C1 segment of cervical spinal cord (tissue), 14 donors: ENCODE results near the gene MRPS18A.

Source experiments
- DNase-seq, 14 donors: peaks; one replicate each; lab custom pipeline; 2025; lab: John Stamatoyannopoulos, UW

MRPS18A gene

GRCh38 chr6:43699564-43700186, 12.1 kb upstream of the MRPS18A start:
- DNase-seq = no peak

GRCh38 chr6:43698584-43699349, 11.2 kb upstream of the MRPS18A start:
- no peak for DNase-seq

GRCh38 chr6:43697421-43697820, 9.8 kb upstream of the MRPS18A start:
- DNase-seq = no peak

- no peak for DNase-seq
Observed at GRCh38 chr6:43695967-43696291, 8.3 kb upstream of the MRPS18A start.

GRCh38 chr6:43695215-43695966, 7.8 kb upstream of the MRPS18A start:
- DNase-seq = no peak

GRCh38 chr6:43689421-43689820, 1.8 kb upstream of the MRPS18A start:
- DNase-seq = no peak

- DNase-seq = no peak
Observed at GRCh38 chr6:43687079-43687436, 533 bp downstream of the MRPS18A start.

- DNase-seq = no peak
Observed at GRCh38 chr6:43683708-43684455, 3.7 kb downstream of the MRPS18A start.

- DNase-seq = no peak
Observed at GRCh38 chr6:43682724-43683429, 4.7 kb downstream of the MRPS18A start.

- DNase-seq = no peak
Observed at GRCh38 chr6:43681303-43681702, 6.3 kb downstream of the MRPS18A start.

GRCh38 chr6:43680308-43681200, 7.0 kb downstream of the MRPS18A start:
- DNase-seq = no peak

GRCh38 chr6:43679057-43679456, 8.5 kb downstream of the MRPS18A start:
- DNase-seq = no peak

GRCh38 chr6:43678341-43678740, 9.2 kb downstream of the MRPS18A start:
- DNase-seq = no peak

- DNase-seq = no peak
Observed at GRCh38 chr6:43677759-43678158, 9.8 kb downstream of the MRPS18A start.

GRCh38 chr6:43676962-43677606, 10.5 kb downstream of the MRPS18A start:
- no peak for DNase-seq

GRCh38 chr6:43674921-43675320, 12.7 kb downstream of the MRPS18A start:
- DNase-seq = no peak

GRCh38 chr6:43674291-43674690, 13.3 kb downstream of the MRPS18A start:
- DNase-seq = no peak

GRCh38 chr6:43673444-43674084, 14.0 kb downstream of the MRPS18A start:
- peak in 9 of 14 donors; percentile 5 to 82 (median 41) for DNase-seq
